ENCODE data around the gene NEUROG2.
A peak's percentile ranks its signal among the peaks of the same experiment; 100 is the strongest.

NEUROG2 gene

DNA sequence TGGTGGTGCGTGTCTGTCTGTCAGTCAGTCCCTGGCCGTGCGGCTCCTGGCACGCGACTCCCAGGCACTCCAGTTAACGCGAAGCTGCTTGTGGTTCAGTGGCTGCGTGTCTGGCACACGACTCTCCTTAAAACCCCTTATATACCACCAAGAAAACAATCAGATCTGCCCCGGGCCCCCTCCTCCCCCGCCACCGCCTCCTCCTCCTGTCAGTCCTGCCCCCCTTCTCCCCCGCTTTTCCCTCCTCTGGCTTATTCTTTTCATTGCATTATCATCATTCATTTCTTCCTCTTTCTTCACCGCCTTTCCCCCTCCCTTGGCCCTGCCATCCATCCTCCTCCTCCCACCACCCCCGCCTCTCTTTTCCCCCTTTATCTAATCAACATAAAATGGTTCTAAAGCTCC lies at the start of gene NEUROG2:
Gene NEUROG2 (minus strand): TSS at position 115 of the 405 bp plus-strand sequence. CDS start 705 bp downstream, outside the sequence.
- TF ChIP-seq, protein P1, sequence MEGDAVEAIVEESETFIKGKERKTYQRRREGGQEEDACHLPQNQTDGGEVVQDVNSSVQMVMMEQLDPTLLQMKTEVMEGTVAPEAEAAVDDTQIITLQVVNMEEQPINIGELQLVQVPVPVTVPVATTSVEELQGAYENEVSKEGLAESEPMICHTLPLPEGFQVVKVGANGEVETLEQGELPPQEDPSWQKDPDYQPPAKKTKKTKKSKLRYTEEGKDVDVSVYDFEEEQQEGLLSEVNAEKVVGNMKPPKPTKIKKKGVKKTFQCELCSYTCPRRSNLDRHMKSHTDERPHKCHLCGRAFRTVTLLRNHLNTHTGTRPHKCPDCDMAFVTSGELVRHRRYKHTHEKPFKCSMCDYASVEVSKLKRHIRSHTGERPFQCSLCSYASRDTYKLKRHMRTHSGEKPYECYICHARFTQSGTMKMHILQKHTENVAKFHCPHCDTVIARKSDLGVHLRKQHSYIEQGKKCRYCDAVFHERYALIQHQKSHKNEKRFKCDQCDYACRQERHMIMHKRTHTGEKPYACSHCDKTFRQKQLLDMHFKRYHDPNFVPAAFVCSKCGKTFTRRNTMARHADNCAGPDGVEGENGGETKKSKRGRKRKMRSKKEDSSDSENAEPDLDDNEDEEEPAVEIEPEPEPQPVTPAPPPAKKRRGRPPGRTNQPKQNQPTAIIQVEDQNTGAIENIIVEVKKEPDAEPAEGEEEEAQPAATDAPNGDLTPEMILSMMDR (IDR thresholded peaks at IDR 0.05; ENCODE audit: insufficient read depth, low read length, missing control alignments): no peak
- ChIA-PET POLR2A (no interaction called here), CTCF (interaction anchor here (2.1 kb wide), 1 partner anchor 9 kb away, joined by 9 read pairs; no protein-coding TSS in a partner anchor)
- no peak for DNase-seq (ENCODE audit: low read depth, low spot score)
- peak within 1 kb of the TSS; percentile 50 for H3K4me3 ChIP-seq (ENCODE audit: low read depth, low read length)

DNA sequence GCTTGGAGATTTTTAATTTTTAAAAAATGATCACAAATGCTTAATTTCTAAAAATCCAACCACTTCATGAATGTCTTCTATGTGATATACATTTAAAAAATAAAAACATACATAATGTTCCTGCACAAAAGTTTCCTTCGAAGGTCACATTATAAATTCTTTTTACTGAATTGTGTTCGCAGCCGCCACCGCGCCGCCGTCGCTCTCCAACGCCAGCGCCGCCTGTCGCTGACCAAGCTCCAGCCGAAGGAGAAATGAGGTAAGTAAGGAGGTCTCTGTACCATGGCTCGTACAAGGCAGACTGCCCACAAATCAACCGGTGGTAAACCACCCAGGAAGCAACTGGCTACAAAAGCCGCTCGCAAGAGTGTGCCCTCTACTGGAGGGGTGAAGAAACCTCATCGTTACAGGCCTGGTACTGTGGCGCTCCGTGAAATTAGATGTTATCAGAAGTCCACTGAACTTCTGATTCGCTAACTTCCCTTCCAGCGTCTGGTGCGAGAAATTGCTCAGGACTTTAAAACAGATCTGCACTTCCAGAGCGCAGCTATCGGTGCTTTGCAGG lies 48.8 kb upstream of the NEUROG2 start:
- CTCF ChIA-PET: no interaction called here
- POLR2A ChIA-PET: no interaction called here
- TF ChIP-seq, protein P1 (IDR thresholded peaks at IDR 0.05; ENCODE audit: insufficient read depth, low read length, missing control alignments): no peak
- no peak overlapping the region for H3K4me3 ChIP-seq (ENCODE audit: low read depth, low read length)
- no peak for DNase-seq (ENCODE audit: low read depth, low spot score)

DNA sequence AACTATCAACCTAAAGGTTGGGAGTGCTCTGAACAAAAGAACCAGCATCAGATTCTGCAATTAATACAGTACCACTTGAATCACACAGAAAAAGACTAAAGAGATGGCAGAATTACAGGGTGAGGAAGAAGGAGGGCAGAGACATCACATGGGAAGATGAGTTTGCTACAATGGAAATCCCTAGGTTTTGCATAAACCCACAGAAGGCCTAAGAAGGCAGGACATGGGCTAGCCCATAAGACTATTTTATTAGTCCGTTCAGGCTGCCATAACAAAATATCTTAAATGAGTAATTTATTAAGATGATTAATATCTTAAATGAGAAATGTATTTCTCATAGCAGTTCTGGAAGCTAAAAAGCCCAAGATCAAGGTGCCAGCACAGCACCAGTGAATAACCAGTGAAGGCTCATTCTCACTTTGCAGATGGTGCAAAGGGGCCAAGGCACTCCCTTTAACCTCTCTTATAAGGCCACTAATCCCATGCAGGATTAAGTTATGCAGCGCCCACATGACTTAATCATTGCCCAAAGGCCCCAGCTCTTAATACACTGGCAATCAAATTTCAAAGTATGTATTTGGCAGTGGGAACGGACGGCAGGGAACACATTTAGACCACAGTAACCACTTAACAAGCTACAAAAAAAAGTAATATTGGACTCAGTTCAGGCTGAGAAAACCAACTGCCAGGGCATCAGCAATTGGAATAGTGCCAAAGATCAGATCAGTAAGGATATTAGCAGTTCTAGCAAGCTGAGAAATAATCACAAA lies 47.6 kb upstream of the NEUROG2 start:
- POLR2A ChIA-PET: no interaction called here
- no peak overlapping the region for H3K4me3 ChIP-seq (ENCODE audit: low read depth, low read length)

DNA sequence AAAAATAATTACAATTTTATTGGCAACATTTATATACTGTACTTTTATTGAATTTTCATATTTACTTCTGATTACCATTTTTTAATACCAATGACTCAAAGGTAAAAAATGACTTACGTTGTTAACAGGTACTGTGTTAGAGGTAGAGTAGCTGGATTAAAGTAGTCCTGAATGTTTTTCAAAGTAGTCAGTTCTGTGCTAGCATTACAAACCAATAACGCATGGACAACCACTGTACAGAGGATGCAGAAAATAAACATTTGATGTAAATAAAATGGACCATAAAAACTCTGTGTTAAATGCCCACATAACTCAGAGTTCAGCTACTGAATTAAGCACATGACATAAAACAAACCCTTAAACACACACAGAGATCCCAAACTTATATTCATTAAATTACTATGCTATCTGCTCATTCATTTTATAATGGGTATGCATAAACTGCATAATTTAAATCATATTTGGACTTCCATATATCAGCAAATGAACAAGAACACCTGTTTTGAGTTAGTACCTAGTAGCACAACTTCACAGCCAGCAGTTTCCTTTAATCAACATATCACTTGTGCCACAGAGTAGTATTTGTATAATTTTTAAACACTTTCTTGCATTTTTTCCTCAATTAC lies 46.4 kb upstream of the NEUROG2 start:
- ChIA-PET CTCF (interaction anchor here (0.6 kb wide), 1 partner anchor 43 kb away, joined by 3 read pairs; no protein-coding TSS in a partner anchor), POLR2A (no interaction called here)
- TF ChIP-seq, protein P1 (IDR thresholded peaks at IDR 0.05; ENCODE audit: insufficient read depth, low read length, missing control alignments): no peak
- H3K4me3 ChIP-seq (ENCODE audit: low read depth, low read length): no peak overlapping the region
- DNase-seq (ENCODE audit: low read depth, low spot score): no peak

More for the DNA sequence above, 47.6 kb upstream of the NEUROG2 start:
- TF ChIP-seq, protein P1 (IDR thresholded peaks at IDR 0.05; ENCODE audit: insufficient read depth, low read length, missing control alignments): no peak
- CTCF ChIA-PET: interaction anchor here (1.0 kb wide), 1 partner anchor 241 kb away, joined by 3 read pairs; no protein-coding TSS in a partner anchor
- DNase-seq (ENCODE audit: low read depth, low spot score): no peak

DNA sequence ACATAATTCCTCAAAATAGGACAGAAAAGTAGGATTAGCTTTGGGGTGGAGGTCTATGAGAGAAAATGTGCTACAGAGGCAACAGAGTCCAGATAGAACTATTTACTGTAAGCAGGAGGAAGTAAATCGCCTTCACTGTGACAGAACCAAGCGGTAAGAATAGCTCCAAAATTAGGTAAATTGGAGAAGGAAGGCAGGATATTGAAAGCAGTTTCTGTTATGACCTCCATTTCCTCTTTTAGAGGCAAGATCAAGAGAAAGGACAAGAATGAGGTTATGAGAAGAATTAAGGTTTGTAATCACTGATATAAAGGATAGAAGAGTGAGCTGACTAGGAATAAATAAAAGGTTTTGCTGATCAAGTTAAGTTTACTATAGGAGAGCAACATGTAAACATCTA lies 44.1 kb upstream of the NEUROG2 start:
- ChIA-PET POLR2A (interaction anchor here (0.6 kb wide), 1 partner anchor 607 kb away, joined by 3 read pairs; no protein-coding TSS in a partner anchor), CTCF (interaction anchor here (1.4 kb wide), 1 partner anchor 36 kb away, joined by 3 read pairs; no protein-coding TSS in a partner anchor)
- TF ChIP-seq, protein P1 (IDR thresholded peaks at IDR 0.05; ENCODE audit: insufficient read depth, low read length, missing control alignments): no peak
- DNase-seq (ENCODE audit: low read depth, low spot score): no peak
- no peak overlapping the region for H3K4me3 ChIP-seq (ENCODE audit: low read depth, low read length)

DNA sequence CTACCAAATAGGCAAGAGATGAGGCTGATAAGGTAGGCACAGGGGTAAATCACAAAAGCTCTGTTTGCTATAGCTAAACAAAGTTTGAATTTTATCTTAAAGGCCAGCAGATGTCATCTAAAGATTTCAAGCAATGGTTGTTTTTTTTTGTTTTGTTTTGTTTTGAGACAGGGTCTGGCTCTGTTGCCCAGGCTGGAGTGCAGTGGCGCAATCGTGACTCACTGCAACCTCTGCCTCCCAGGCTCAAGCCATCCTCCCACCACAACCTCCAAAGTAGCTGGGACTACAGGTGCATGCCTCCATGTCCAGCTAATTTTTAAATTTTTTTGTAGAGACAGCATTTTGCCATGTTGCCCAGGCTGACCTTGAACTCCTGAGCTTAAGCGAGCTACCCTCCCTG lies 43.1 kb upstream of the NEUROG2 start:
- POLR2A ChIA-PET: no interaction called here
- CTCF ChIA-PET: no interaction called here
- no peak for DNase-seq (ENCODE audit: low read depth, low spot score)
- no peak overlapping the region for H3K4me3 ChIP-seq (ENCODE audit: low read depth, low read length)
- TF ChIP-seq, protein P1 (IDR thresholded peaks at IDR 0.05; ENCODE audit: insufficient read depth, low read length, missing control alignments): no peak

Measured in AG04449 (cell line).